ENCODE measurements around the gene ZNF714.

The ZNF714 gene

GRCh38 chr19:21143854-21144253 is 61.9 kb downstream of the ZNF714 start:
- no peaks in the 10 kb centered on the region for H3K4me1 ChIP-seq (ENCODE audit: insufficient read depth, low read length)
- H3K9me3 ChIP-seq (ENCODE audit: control insufficient read depth, insufficient read depth, low read length): peaks cover 27% of the 10 kb centered on the region
- H3K36me3 ChIP-seq (ENCODE audit: insufficient read depth, low read length): peaks cover 36% of the 10 kb centered on the region
- no peak overlapping the region for H3K9ac ChIP-seq (ENCODE audit: low read depth, low read length)

- H3K9me3 ChIP-seq (ENCODE audit: control insufficient read depth, insufficient read depth, low read length): peaks cover 27% of the 10 kb centered on the region
- peaks cover 60% of the 10 kb centered on the region for H3K36me3 ChIP-seq (ENCODE audit: insufficient read depth, low read length)
- H3K4me1 ChIP-seq (ENCODE audit: insufficient read depth, low read length): no peaks in the 10 kb centered on the region
- H3K9ac ChIP-seq (ENCODE audit: low read depth, low read length): no peak overlapping the region
Observed at GRCh38 chr19:21147540-21147939, 65.5 kb downstream of the ZNF714 start.

- Histone ChIP-seq H3K4me1 (ENCODE audit: insufficient read depth, low read length) (no peaks in the 10 kb centered on the region), H3K36me3 (ENCODE audit: insufficient read depth, low read length) (peaks cover 62% of the 10 kb centered on the region), H3K9me3 (ENCODE audit: control insufficient read depth, insufficient read depth, low read length) (peaks cover 27% of the 10 kb centered on the region), H3K9ac (ENCODE audit: low read depth, low read length) (no peak overlapping the region)
Observed at GRCh38 chr19:21148681-21149080, 66.7 kb downstream of the ZNF714 start.

- H3K9me3 ChIP-seq (ENCODE audit: control insufficient read depth, insufficient read depth, low read length): peaks cover 27% of the 10 kb centered on the region
- H3K36me3 ChIP-seq (ENCODE audit: insufficient read depth, low read length): peaks cover 51% of the 10 kb centered on the region
- no peaks in the 10 kb centered on the region for H3K4me1 ChIP-seq (ENCODE audit: insufficient read depth, low read length)
Observed at GRCh38 chr19:21149877-21150276, 67.9 kb downstream of the ZNF714 start.

GRCh38 chr19:21151460-21151859 is 69.5 kb downstream of the ZNF714 start:
- peaks cover 21% of the 10 kb centered on the region for H3K9me3 ChIP-seq (ENCODE audit: control insufficient read depth, insufficient read depth, low read length)
- no peak overlapping the region for H3K9ac ChIP-seq (ENCODE audit: low read depth, low read length)
- no peaks in the 10 kb centered on the region for H3K4me1 ChIP-seq (ENCODE audit: insufficient read depth, low read length)
- H3K36me3 ChIP-seq (ENCODE audit: insufficient read depth, low read length): peaks cover 41% of the 10 kb centered on the region

More at GRCh38 chr19:21149877-21150276, 67.9 kb downstream of the ZNF714 start:
- no peak overlapping the region for H3K9ac ChIP-seq (ENCODE audit: low read depth, low read length)

GRCh38 chr19:21158523-21159135 is 76.6 kb downstream of the ZNF714 start:
- Histone ChIP-seq H3K9me3 (ENCODE audit: control insufficient read depth, insufficient read depth, low read length) (no peaks in the 10 kb centered on the region), H3K36me3 (ENCODE audit: insufficient read depth, low read length) (no peaks in the 10 kb centered on the region), H3K4me1 (ENCODE audit: insufficient read depth, low read length) (no peaks in the 10 kb centered on the region)

GRCh38 chr19:21164541-21164940 is 82.5 kb downstream of the ZNF714 start:
- no peak overlapping the region for H3K9ac ChIP-seq (ENCODE audit: low read depth, low read length)
- no peaks in the 10 kb centered on the region for H3K9me3 ChIP-seq (ENCODE audit: control insufficient read depth, insufficient read depth, low read length)
- peaks cover 2% of the 10 kb centered on the region; the same call in 1 of the 2 replicates for H3K36me3 ChIP-seq (ENCODE audit: insufficient read depth, low read length)

More at GRCh38 chr19:21158523-21159135, 76.6 kb downstream of the ZNF714 start:
- H3K9ac ChIP-seq (ENCODE audit: low read depth, low read length): no peak overlapping the region

GRCh38 chr19:21166436-21166835 is 84.4 kb downstream of the ZNF714 start:
- H3K9ac ChIP-seq (ENCODE audit: low read depth, low read length): no peak overlapping the region
- no peaks in the 10 kb centered on the region for H3K9me3 ChIP-seq (ENCODE audit: control insufficient read depth, insufficient read depth, low read length)
- no peaks in the 10 kb centered on the region for H3K4me1 ChIP-seq (ENCODE audit: insufficient read depth, low read length)
- H3K36me3 ChIP-seq (ENCODE audit: insufficient read depth, low read length): peaks cover 2% of the 10 kb centered on the region

More at GRCh38 chr19:21164541-21164940, 82.5 kb downstream of the ZNF714 start:
- no peaks in the 10 kb centered on the region for H3K4me1 ChIP-seq (ENCODE audit: insufficient read depth, low read length)

Measured in ES-I3 (cell line).